Endothelial cell of umbilical vein (primary cell): ENCODE data around the gene NYAP2.

Experiments
- EZH2 ChIP-seq: IDR thresholded peaks from 2 replicates; pipeline ENCODE4 v1.6.1; 2012; ENCODE audit warnings: borderline replicate concordance, low read depth, mild to moderate bottlenecking, moderate library complexity, low read length, inconsistent platforms; ENCODE audit not compliant: severe bottlenecking
- FOS ChIP-seq: IDR thresholded peaks from 2 replicates; pipeline ENCODE4 v1.6.1; 2011; ENCODE audit warnings: mild to moderate bottlenecking, low read length, moderate library complexity, borderline replicate concordance; ENCODE audit not compliant: insufficient read depth
- JUN ChIP-seq: IDR thresholded peaks from 2 replicates; pipeline ENCODE4 v1.6.1; 2011; ENCODE audit warnings: borderline replicate concordance, low read depth; ENCODE audit not compliant: insufficient read length, insufficient read depth
- MAX ChIP-seq: IDR thresholded peaks from 2 replicates; pipeline ENCODE4 v1.6.1; 2011; ENCODE audit not compliant: insufficient read depth, insufficient read length
- POLR2A ChIP-seq: IDR thresholded peaks from 2 replicates; pipeline ENCODE4 v1.6.1; 2012; ENCODE audit warnings: low read depth, mild to moderate bottlenecking, control low read depth, low read length
- POLR2AphosphoS5 ChIP-seq: IDR thresholded peaks from 2 replicates; pipeline ENCODE4 v1.6.1; 2012; ENCODE audit warnings: low read depth, mild to moderate bottlenecking, control low read depth, low read length, moderate library complexity; ENCODE audit not compliant: insufficient read depth
- TF ChIP-seq, protein P1 (sequence below), 2 donors: IDR thresholded peaks; 1 replicate in 1 of 2; 2 replicates in 1 of 2; pipeline ENCODE4 v1.5.1; 2011; ENCODE audit warnings: low read length in 2 of 2, mild to moderate bottlenecking in 2 of 2, moderate library complexity in 2 of 2, control low read depth in 1 of 2, inconsistent platforms in 1 of 2, low read depth in 1 of 2; ENCODE audit not compliant: insufficient read depth in 1 of 2; ENCODE audit errors: extremely low read depth in 1 of 2

DNA sequence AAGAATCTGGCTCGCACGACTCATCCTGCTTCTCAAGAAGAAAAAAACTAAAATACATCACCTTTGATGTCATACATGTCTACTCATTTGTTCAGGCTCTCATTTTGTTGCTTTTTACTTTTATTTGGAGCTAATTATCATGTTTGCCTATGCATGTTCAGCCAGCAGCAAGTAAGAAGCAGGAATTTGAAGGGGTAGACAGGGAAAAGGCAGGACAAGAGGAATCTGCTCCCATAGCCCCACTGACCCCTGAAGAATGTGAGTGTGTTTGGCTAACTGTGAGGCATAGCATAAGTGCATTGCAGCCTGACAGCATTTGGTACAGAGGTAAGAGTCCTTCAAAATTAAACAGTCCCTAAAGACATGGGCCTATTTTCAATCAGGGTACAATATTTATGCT, 72.7 kb downstream of the NYAP2 start:
- TF ChIP-seq, protein P1, sequence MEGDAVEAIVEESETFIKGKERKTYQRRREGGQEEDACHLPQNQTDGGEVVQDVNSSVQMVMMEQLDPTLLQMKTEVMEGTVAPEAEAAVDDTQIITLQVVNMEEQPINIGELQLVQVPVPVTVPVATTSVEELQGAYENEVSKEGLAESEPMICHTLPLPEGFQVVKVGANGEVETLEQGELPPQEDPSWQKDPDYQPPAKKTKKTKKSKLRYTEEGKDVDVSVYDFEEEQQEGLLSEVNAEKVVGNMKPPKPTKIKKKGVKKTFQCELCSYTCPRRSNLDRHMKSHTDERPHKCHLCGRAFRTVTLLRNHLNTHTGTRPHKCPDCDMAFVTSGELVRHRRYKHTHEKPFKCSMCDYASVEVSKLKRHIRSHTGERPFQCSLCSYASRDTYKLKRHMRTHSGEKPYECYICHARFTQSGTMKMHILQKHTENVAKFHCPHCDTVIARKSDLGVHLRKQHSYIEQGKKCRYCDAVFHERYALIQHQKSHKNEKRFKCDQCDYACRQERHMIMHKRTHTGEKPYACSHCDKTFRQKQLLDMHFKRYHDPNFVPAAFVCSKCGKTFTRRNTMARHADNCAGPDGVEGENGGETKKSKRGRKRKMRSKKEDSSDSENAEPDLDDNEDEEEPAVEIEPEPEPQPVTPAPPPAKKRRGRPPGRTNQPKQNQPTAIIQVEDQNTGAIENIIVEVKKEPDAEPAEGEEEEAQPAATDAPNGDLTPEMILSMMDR (IDR thresholded peaks at IDR 0.05; ENCODE audit: extremely low read depth in 1 of 2, insufficient read depth in 1 of 2, low read depth in 1 of 2, low read length in 2 of 2), result no peak
- no peak for TF ChIP-seq POLR2AphosphoS5
- no peak for TF ChIP-seq MAX
- TF ChIP-seq POLR2A, result no peak
- no peak for TF ChIP-seq EZH2
- TF ChIP-seq JUN, result no peak
- TF ChIP-seq FOS, result no peak
